HL-60 (cell line): ENCODE measurements around the gene LIX1L.

ENCODE experiments used
- CTCF ChIP-seq: IDR thresholded peaks from one replicate; pipeline ENCODE4 v1.5.1; 2011; ENCODE audit warnings: low read length, control low read depth, inconsistent platforms; ENCODE audit not compliant: insufficient read depth
- GABPA ChIP-seq: IDR thresholded peaks from 2 replicates; pipeline ENCODE4 v1.6.1; 2012; ENCODE audit warnings: low read depth
- REST ChIP-seq: IDR thresholded peaks from 2 replicates; pipeline ENCODE4 v1.6.1; 2012; ENCODE audit warnings: low read depth; ENCODE audit not compliant: insufficient replicate concordance

GRCh38 chr1:145978854-145979745, 21.3 kb upstream of the LIX1L start:
- TF ChIP-seq CTCF (no peak), GABPA (no peak), REST (no peak)
